ENCODE measurements around the gene ADAT2. TPM values are rescaled to one million over a fixed set of nuclear protein-coding genes. Genes with fewer than 3 reads are reported as not detected.

Gene ADAT2
- total and polyA plus RNA-seq, 10 of the 15 experiments (the other 5 are each of a cell fraction or from before 2014, with no cell fraction given), result 7.8 to 38.6 (median 17.3) TPM

DNA sequence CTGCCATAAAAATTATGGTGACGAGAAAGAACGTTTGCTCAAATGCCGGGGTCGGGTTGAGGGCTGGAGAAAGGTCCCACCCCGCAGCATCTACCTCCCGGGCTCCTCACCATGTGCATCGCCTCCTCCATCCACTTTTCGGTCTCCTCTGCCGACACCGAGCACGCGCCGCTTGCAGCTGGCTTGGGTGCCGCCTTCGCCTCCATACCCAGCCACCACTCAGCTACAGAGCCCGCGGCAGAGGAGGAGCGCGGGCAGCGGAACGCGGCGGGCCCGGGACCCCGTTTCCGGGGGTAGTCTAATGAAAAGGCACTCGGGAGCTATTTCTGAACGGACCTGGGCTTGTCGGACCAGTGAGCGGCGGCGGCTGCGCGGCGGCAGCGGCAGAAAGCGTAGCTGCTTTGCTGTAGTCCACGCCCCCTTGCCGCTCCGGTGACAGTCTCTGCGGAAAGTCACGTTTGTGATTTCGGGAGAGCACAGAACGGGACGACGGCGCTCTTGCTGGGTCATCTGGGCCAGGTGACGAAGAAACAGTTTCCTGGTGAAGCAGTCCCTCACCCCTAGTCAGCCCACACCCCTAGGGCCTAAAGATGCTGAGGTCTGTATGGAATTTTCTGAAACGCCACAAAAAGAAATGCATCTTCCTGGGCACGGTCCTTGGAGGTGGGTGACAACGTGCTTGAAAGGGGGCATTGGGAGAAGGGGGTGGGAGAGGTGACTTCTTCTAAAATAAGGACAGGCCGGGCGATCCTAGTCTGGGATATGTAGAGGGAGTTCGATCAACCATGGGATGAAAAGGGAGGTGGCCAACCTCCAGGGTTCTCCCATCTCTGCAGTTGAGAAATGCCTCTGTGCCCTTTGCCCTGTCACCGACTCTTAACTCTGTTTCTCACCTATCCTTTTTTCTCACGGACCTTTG is at the start of gene ADAT2, which contains the start of gene PEX3 (continued):
- TF ChIP-seq, protein P1, sequence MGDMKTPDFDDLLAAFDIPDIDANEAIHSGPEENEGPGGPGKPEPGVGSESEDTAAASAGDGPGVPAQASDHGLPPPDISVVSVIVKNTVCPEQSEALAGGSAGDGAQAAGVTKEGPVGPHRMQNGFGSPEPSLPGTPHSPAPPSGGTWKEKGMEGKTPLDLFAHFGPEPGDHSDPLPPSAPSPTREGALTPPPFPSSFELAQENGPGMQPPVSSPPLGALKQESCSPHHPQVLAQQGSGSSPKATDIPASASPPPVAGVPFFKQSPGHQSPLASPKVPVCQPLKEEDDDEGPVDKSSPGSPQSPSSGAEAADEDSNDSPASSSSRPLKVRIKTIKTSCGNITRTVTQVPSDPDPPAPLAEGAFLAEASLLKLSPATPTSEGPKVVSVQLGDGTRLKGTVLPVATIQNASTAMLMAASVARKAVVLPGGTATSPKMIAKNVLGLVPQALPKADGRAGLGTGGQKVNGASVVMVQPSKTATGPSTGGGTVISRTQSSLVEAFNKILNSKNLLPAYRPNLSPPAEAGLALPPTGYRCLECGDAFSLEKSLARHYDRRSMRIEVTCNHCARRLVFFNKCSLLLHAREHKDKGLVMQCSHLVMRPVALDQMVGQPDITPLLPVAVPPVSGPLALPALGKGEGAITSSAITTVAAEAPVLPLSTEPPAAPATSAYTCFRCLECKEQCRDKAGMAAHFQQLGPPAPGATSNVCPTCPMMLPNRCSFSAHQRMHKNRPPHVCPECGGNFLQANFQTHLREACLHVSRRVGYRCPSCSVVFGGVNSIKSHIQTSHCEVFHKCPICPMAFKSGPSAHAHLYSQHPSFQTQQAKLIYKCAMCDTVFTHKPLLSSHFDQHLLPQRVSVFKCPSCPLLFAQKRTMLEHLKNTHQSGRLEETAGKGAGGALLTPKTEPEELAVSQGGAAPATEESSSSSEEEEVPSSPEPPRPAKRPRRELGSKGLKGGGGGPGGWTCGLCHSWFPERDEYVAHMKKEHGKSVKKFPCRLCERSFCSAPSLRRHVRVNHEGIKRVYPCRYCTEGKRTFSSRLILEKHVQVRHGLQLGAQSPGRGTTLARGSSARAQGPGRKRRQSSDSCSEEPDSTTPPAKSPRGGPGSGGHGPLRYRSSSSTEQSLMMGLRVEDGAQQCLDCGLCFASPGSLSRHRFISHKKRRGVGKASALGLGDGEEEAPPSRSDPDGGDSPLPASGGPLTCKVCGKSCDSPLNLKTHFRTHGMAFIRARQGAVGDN (IDR thresholded peaks at IDR 0.05), result peak; percentile 45; the same call in 1 of the 2 replicates
- TF ChIP-seq GABPA (IDR thresholded peaks at IDR 0.05; ENCODE audit: low read depth), result peak; percentile 94
- TF ChIP-seq TARDBP (IDR thresholded peaks at IDR 0.05; ENCODE audit: borderline replicate concordance), result 0 out of 2 replicates have a peak, but pooled peaks have one; percentile 69
- TF ChIP-seq, protein P2, sequence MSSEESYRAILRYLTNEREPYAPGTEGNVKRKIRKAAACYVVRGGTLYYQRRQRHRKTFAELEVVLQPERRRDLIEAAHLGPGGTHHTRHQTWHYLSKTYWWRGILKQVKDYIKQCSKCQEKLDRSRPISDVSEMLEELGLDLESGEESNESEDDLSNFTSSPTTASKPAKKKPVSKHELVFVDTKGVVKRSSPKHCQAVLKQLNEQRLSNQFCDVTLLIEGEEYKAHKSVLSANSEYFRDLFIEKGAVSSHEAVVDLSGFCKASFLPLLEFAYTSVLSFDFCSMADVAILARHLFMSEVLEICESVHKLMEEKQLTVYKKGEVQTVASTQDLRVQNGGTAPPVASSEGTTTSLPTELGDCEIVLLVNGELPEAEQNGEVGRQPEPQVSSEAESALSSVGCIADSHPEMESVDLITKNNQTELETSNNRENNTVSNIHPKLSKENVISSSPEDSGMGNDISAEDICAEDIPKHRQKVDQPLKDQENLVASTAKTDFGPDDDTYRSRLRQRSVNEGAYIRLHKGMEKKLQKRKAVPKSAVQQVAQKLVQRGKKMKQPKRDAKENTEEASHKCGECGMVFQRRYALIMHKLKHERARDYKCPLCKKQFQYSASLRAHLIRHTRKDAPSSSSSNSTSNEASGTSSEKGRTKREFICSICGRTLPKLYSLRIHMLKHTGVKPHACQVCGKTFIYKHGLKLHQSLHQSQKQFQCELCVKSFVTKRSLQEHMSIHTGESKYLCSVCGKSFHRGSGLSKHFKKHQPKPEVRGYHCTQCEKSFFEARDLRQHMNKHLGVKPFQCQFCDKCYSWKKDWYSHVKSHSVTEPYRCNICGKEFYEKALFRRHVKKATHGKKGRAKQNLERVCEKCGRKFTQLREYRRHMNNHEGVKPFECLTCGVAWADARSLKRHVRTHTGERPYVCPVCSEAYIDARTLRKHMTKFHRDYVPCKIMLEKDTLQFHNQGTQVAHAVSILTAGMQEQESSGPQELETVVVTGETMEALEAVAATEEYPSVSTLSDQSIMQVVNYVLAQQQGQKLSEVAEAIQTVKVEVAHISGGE (CRISPR knock-in tag; IDR thresholded peaks at IDR 0.05), result peak; percentile 98
- TF ChIP-seq NFXL1 (IDR thresholded peaks at IDR 0.05; ENCODE audit: borderline replicate concordance), result no peak
- peak; percentile 56 for TF ChIP-seq ATF7 (IDR thresholded peaks at IDR 0.05; ENCODE audit: low read depth)
- TF ChIP-seq HCFC1 (IDR thresholded peaks at IDR 0.05; ENCODE audit: low read length), result peak; percentile 89
- TF ChIP-seq RFX5 (IDR thresholded peaks at IDR 0.05; ENCODE audit: low read depth, low read length), result peak; percentile 71; the same call in 1 of the 2 replicates
- no peak for TF ChIP-seq SUZ12 (IDR thresholded peaks at IDR 0.05; ENCODE audit: unreplicated experiment)
- TF ChIP-seq CREB1 (IDR thresholded peaks at IDR 0.05; ENCODE audit: low read depth), result peak; percentile 90
- TF ChIP-seq ZNF24 (IDR thresholded peaks at IDR 0.05), result peak; percentile 92
- TF ChIP-seq CBX5 (IDR thresholded peaks at IDR 0.05; ENCODE audit: low read depth), result peak; percentile 99; the same call in 1 of the 2 replicates
- TF ChIP-seq HDGF (IDR thresholded peaks at IDR 0.05), result peak; percentile 40; the same call in 1 of the 2 replicates
- TF ChIP-seq BCL11A (IDR thresholded peaks at IDR 0.05; ENCODE audit: low read depth, low read length), result peak; percentile 36; the same call in 1 of the 2 replicates
- TF ChIP-seq, protein P3, sequence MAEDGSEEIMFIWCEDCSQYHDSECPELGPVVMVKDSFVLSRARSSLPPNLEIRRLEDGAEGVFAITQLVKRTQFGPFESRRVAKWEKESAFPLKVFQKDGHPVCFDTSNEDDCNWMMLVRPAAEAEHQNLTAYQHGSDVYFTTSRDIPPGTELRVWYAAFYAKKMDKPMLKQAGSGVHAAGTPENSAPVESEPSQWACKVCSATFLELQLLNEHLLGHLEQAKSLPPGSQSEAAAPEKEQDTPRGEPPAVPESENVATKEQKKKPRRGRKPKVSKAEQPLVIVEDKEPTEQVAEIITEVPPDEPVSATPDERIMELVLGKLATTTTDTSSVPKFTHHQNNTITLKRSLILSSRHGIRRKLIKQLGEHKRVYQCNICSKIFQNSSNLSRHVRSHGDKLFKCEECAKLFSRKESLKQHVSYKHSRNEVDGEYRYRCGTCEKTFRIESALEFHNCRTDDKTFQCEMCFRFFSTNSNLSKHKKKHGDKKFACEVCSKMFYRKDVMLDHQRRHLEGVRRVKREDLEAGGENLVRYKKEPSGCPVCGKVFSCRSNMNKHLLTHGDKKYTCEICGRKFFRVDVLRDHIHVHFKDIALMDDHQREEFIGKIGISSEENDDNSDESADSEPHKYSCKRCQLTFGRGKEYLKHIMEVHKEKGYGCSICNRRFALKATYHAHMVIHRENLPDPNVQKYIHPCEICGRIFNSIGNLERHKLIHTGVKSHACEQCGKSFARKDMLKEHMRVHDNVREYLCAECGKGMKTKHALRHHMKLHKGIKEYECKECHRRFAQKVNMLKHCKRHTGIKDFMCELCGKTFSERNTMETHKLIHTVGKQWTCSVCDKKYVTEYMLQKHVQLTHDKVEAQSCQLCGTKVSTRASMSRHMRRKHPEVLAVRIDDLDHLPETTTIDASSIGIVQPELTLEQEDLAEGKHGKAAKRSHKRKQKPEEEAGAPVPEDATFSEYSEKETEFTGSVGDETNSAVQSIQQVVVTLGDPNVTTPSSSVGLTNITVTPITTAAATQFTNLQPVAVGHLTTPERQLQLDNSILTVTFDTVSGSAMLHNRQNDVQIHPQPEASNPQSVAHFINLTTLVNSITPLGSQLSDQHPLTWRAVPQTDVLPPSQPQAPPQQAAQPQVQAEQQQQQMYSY (CRISPR knock-in tag; IDR thresholded peaks at IDR 0.05), result no peak
- TF ChIP-seq, protein P4, sequence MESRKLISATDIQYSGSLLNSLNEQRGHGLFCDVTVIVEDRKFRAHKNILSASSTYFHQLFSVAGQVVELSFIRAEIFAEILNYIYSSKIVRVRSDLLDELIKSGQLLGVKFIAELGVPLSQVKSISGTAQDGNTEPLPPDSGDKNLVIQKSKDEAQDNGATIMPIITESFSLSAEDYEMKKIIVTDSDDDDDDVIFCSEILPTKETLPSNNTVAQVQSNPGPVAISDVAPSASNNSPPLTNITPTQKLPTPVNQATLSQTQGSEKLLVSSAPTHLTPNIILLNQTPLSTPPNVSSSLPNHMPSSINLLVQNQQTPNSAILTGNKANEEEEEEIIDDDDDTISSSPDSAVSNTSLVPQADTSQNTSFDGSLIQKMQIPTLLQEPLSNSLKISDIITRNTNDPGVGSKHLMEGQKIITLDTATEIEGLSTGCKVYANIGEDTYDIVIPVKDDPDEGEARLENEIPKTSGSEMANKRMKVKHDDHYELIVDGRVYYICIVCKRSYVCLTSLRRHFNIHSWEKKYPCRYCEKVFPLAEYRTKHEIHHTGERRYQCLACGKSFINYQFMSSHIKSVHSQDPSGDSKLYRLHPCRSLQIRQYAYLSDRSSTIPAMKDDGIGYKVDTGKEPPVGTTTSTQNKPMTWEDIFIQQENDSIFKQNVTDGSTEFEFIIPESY (IDR thresholded peaks at IDR 0.05), result no peak

Data from GM12878 (cell line).